ENCODE results near the gene NFAT5. TPM values are rescaled to one million over a fixed set of nuclear protein-coding genes. Genes with fewer than 3 reads are reported as not detected.

The NFAT5 gene
- total RNA-seq, 4 donors from 2014 or later = 37.4 to 109 (median 61.7) TPM

DNA sequence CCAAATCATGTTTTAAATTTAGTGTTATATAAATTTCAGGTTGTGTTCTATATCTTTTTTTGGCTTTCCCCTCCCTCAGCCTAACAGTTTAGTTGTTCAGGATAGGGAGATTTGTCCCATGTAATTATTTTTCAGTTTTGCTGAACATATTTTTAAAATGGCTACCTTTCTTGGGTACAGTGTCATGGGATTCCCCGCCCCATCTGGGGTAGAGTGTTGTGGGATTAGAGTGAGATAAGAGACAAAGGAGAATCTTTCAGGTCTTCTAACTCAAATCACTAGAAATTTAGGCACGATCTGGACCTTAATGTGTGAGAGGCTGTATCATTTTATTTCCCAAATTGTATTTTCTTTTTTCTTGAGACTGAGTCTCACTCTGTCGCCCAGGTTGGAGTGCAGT, 24.8 kb downstream of the NFAT5 start:
- no peak for DNase-seq
- Histone ChIP-seq H3K36me3 (no peaks in the 10 kb centered on the region), H3K9me3 (no peaks in the 10 kb centered on the region), H3K4me1 (no peaks in the 10 kb centered on the region), H3K4me3 (no peak overlapping the region), H3K27me3 (no peaks in the 10 kb centered on the region), H3K27ac (no peak overlapping the region)
- no peak for TF ChIP-seq POLR2A (IDR thresholded peaks at IDR 0.05)
- TF ChIP-seq, protein P1, sequence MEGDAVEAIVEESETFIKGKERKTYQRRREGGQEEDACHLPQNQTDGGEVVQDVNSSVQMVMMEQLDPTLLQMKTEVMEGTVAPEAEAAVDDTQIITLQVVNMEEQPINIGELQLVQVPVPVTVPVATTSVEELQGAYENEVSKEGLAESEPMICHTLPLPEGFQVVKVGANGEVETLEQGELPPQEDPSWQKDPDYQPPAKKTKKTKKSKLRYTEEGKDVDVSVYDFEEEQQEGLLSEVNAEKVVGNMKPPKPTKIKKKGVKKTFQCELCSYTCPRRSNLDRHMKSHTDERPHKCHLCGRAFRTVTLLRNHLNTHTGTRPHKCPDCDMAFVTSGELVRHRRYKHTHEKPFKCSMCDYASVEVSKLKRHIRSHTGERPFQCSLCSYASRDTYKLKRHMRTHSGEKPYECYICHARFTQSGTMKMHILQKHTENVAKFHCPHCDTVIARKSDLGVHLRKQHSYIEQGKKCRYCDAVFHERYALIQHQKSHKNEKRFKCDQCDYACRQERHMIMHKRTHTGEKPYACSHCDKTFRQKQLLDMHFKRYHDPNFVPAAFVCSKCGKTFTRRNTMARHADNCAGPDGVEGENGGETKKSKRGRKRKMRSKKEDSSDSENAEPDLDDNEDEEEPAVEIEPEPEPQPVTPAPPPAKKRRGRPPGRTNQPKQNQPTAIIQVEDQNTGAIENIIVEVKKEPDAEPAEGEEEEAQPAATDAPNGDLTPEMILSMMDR (IDR thresholded peaks at IDR 0.05) = no peak
- intact Hi-C loops (cut with DNase I; ENCODE audit: low total_unique reads) = no loop called here

DNA sequence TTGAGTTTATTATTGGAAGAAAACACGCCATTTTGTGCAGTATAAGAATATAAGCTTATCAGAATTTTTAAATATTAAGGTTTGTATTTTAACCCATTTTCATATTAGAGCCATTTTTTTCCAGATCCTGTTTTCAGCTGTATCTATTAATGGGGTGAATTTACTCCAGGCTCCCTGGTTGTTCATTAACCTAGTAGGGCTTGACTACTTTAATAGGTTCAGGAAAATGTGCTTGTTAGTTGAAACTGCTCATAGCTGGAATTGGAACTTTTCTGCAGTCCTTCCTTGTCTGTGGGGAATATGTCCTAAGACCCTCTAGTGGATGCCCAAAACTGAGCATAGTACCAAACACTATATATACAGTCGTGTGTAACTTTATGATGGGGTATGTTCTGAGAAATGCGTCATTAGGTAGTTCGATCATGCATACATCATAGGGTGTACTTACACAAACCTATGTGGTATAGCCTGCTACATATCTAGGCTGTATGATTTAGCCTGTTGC, 28.0 kb downstream of the NFAT5 start:
- intact Hi-C loops (cut with DNase I; ENCODE audit: low total_unique reads) = no loop called here
- no peak overlapping the region for H3K27ac ChIP-seq

DNA sequence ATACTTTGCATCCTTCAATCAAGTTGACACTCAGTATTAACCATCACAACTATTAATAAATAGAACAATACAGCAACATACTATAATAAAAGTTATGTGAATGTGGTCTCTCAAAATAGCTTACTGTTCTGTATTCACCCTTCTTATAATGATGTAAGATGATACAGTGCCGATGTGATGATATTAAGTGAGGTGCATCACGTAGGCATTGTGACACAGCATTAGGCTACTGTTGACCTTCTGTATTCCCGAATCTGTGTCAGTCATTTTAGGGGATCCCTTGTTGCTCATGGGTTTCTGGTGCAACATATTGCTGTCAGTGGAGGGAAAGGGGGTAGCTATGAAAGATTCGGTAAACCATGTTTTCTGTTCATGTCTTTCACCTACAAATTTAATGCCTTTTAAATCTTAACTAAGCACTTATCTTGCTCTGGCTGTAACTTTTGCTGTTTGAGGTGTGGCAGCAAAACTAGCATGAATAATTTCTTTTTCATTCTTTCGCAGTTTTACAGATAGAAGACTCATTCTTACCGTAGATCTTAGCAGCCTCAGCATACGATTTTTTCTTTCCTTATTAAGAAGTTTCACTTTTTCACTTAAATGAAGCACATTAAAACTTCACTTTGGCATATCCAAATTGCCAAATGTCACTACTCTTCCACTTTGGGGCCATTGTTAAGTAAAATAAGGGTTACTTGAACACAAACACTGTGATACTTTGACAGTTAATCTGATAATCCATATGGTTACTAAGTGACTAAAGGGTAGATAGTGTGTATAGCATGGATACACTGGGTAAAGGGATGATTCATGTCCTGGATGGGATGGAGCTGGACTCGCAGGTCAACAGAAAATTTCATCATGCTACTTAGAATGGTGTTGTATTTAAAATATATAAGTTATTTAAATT, 29.6 kb downstream of the NFAT5 start:
- Histone ChIP-seq H3K4me1 (no peaks in the 10 kb centered on the region), H3K27ac (no peak overlapping the region), H3K27me3 (no peaks in the 10 kb centered on the region), H3K9me3 (no peaks in the 10 kb centered on the region), H3K36me3 (no peaks in the 10 kb centered on the region), H3K4me3 (no peak overlapping the region)
- no peak for TF ChIP-seq POLR2A (IDR thresholded peaks at IDR 0.05)
- TF ChIP-seq, protein P1 (IDR thresholded peaks at IDR 0.05) = no peak
- intact Hi-C loops (cut with DNase I; ENCODE audit: low total_unique reads) = no loop called here
- DNase-seq = no peak

More for the DNA sequence above, 28.0 kb downstream of the NFAT5 start:
- TF ChIP-seq, protein P1 (IDR thresholded peaks at IDR 0.05) = no peak
- no peak for TF ChIP-seq POLR2A (IDR thresholded peaks at IDR 0.05)
- H3K9me3 ChIP-seq = no peaks in the 10 kb centered on the region
- no peaks in the 10 kb centered on the region for H3K4me1 ChIP-seq
- no peaks in the 10 kb centered on the region for H3K36me3 ChIP-seq
- no peaks in the 10 kb centered on the region for H3K27me3 ChIP-seq
- no peak for DNase-seq
- H3K4me3 ChIP-seq = no peak overlapping the region

DNA sequence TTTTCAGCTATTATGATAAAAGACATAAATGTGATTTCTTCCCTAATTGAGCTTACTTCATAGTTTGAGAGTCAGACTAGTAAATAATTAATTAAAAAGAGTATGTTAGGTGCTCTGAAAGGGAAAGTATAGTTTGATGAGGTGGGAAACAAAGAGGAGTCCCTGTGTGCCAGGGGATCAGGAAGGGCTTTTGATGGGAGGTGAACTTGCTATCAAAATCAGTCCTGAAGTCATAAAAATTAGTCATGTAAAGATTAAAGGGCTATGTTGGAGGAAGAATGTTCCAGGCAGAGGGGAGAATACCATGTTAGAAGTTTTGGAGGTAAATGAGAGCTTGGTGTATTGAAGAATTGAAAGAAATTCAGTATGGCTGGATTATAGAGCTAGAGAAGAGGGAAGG, 31.0 kb downstream of the NFAT5 start:
- DNase-seq = no peak
- Histone ChIP-seq H3K4me1 (no peaks in the 10 kb centered on the region), H3K36me3 (no peaks in the 10 kb centered on the region), H3K27me3 (no peaks in the 10 kb centered on the region), H3K9me3 (no peaks in the 10 kb centered on the region), H3K4me3 (no peak overlapping the region), H3K27ac (no peak overlapping the region)
- TF ChIP-seq, protein P1 (IDR thresholded peaks at IDR 0.05) = no peak
- no peak for TF ChIP-seq POLR2A (IDR thresholded peaks at IDR 0.05)
- intact Hi-C loops (cut with DNase I; ENCODE audit: low total_unique reads) = no loop called here

DNA sequence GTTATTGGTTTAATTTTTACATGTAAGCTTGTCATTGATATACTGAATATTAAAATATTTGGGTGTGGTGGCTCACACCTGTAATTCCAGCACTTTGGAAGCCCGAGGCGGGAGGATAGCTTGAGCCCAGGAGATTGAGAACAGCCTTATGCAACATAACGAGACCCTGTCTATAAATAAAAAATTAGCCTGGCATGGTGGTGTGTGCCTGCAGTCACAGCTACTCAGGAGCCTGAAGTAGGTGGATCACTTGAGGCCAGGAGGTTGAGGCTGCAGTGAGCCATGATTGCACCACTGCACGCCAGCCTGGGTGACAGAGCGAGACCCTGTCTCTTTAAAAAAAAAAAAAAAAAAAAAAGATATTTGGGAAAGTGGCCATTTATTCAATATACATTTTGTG, 32.3 kb downstream of the NFAT5 start:
- Histone ChIP-seq H3K4me3 (no peak overlapping the region), H3K36me3 (no peaks in the 10 kb centered on the region), H3K27ac (no peak overlapping the region), H3K9me3 (no peaks in the 10 kb centered on the region), H3K4me1 (no peaks in the 10 kb centered on the region), H3K27me3 (no peaks in the 10 kb centered on the region)
- TF ChIP-seq, protein P1 (IDR thresholded peaks at IDR 0.05) = no peak
- TF ChIP-seq POLR2A (IDR thresholded peaks at IDR 0.05) = no peak
- DNase-seq = no peak
- intact Hi-C loops (cut with DNase I; ENCODE audit: low total_unique reads) = no loop called here
